IPS DF 6.9 (cell line): ENCODE measurements around the gene IPP.

Experiments
- DNase-seq: peaks from one replicate; pipeline ENCODE4 v3.0.0-alpha.2; 2013; ENCODE audit warnings: low read depth, low spot score
- H3K27ac ChIP-seq: one replicate; pipeline ENCODE4 v1.5.1; 2013; ENCODE audit warnings: low read length, control low read depth
- H3K27me3 ChIP-seq: 2 replicates; pipeline ENCODE4 v1.6.1; 2013; ENCODE audit warnings: mild to moderate bottlenecking, low read length; ENCODE audit not compliant: control insufficient read depth, insufficient read depth
- H3K36me3 ChIP-seq: 2 replicates; pipeline ENCODE4 v1.6.1; 2013; ENCODE audit warnings: low read length; ENCODE audit not compliant: control insufficient read depth, insufficient read depth
- H3K4me1 ChIP-seq: 2 replicates; pipeline ENCODE4 v1.6.1; 2013; ENCODE audit warnings: low read length; ENCODE audit not compliant: control insufficient read depth, insufficient read depth
- H3K4me3 ChIP-seq: 2 replicates; pipeline ENCODE4 v1.5.1; 2013; ENCODE audit warnings: mild to moderate bottlenecking, low read length
- H3K9me3 ChIP-seq: 2 replicates; pipeline ENCODE4 v1.6.1; 2013; ENCODE audit warnings: low read length, inconsistent platforms; ENCODE audit not compliant: control insufficient read depth, insufficient read depth
- WGBS: extraction: QIAGEN DNeasy Blood & Tissue Kit; methylation state at CpG from one replicate; pipeline ENCODE4 v1.1.7; 2013; ENCODE audit warnings: mixed read lengths, missing lambda C conversion rate; ENCODE audit not compliant: insufficient read length, insufficient coverage; 5-methylcytosine and 5-hydroxymethylcytosine counted together

The IPP gene

GRCh38 chr1:45750298-45751038, at the start of gene IPP:
Gene IPP, minus strand, starts transcription at chr1:45750653. Its CDS starts 4,242 bp downstream, at chr1:45746411.
- Histone ChIP-seq H3K27ac (no peak within 1 kb of the TSS), H3K4me1 (no peaks in the 10 kb centered on the region), H3K9me3 (0 out of 2 replicates have a peak, but pooled peaks cover 1% of the 10 kb centered on the region), H3K36me3 (no peaks in the 10 kb centered on the region), H3K27me3 (no peaks in the 10 kb centered on the region), H3K4me3 (peak within 1 kb of the TSS; percentile 42; the same call in 1 of the 2 replicates)
- DNase-seq, result peak; percentile 78
- WGBS, result no CpG with 5 or more reads among the region's 58 CpGs

- Histone ChIP-seq H3K9me3 (no peaks in the 10 kb centered on the region), H3K4me1 (no peaks in the 10 kb centered on the region), H3K36me3 (no peaks in the 10 kb centered on the region), H3K27ac (no peak overlapping the region), H3K27me3 (no peaks in the 10 kb centered on the region), H3K4me3 (no peak overlapping the region)
- DNase-seq, result no peak
- WGBS, result no CpG with 5 or more reads among the region's 9 CpGs
Measured at GRCh38 chr1:45796946-45797345, 46.5 kb upstream of the IPP start.

- no peaks in the 10 kb centered on the region for H3K9me3 ChIP-seq
- no peak overlapping the region for H3K27ac ChIP-seq
- no peaks in the 10 kb centered on the region for H3K36me3 ChIP-seq
- H3K4me1 ChIP-seq, result no peaks in the 10 kb centered on the region
- WGBS, result no CpG with 5 or more reads among the region's 2 CpGs
- DNase-seq, result no peak
- no peaks in the 10 kb centered on the region for H3K27me3 ChIP-seq
- H3K4me3 ChIP-seq, result no peak overlapping the region
Measured at GRCh38 chr1:45796381-45796780, 45.9 kb upstream of the IPP start.

- H3K9me3 ChIP-seq, result no peaks in the 10 kb centered on the region
- DNase-seq, result no peak
Measured at GRCh38 chr1:45793942-45794604, 43.6 kb upstream of the IPP start.

GRCh38 chr1:45792744-45793143, 42.3 kb upstream of the IPP start:
- H3K9me3 ChIP-seq, result no peaks in the 10 kb centered on the region
- no peaks in the 10 kb centered on the region for H3K27me3 ChIP-seq
- WGBS, result no CpG with 5 or more reads among the region's 4 CpGs
- no peak overlapping the region for H3K27ac ChIP-seq
- no peaks in the 10 kb centered on the region for H3K36me3 ChIP-seq
- no peak for DNase-seq
- H3K4me3 ChIP-seq, result no peak overlapping the region
- no peaks in the 10 kb centered on the region for H3K4me1 ChIP-seq

More at GRCh38 chr1:45793942-45794604, 43.6 kb upstream of the IPP start:
- H3K27me3 ChIP-seq, result no peaks in the 10 kb centered on the region
- H3K27ac ChIP-seq, result no peak overlapping the region
- H3K4me1 ChIP-seq, result no peaks in the 10 kb centered on the region
- no CpG with 5 or more reads among the region's 7 CpGs for WGBS
- no peaks in the 10 kb centered on the region for H3K36me3 ChIP-seq
- H3K4me3 ChIP-seq, result no peak overlapping the region

GRCh38 chr1:45789601-45790000, 39.1 kb upstream of the IPP start:
- Histone ChIP-seq H3K4me3 (no peak overlapping the region), H3K36me3 (no peaks in the 10 kb centered on the region), H3K4me1 (no peaks in the 10 kb centered on the region), H3K27ac (no peak overlapping the region), H3K9me3 (no peaks in the 10 kb centered on the region), H3K27me3 (no peaks in the 10 kb centered on the region)
- no peak for DNase-seq
- no CpG with 5 or more reads among the region's 2 CpGs for WGBS

GRCh38 chr1:45787905-45788304, 37.5 kb upstream of the IPP start:
- Histone ChIP-seq H3K36me3 (no peaks in the 10 kb centered on the region), H3K9me3 (no peaks in the 10 kb centered on the region), H3K4me1 (no peaks in the 10 kb centered on the region), H3K27me3 (no peaks in the 10 kb centered on the region), H3K27ac (no peak overlapping the region), H3K4me3 (no peak overlapping the region)
- DNase-seq, result no peak
- WGBS, result no CpG with 5 or more reads among the region's 4 CpGs

GRCh38 chr1:45785583-45785982, 35.1 kb upstream of the IPP start:
- H3K4me3 ChIP-seq, result no peak overlapping the region
- no CpG with 5 or more reads among the region's 4 CpGs for WGBS
- no peaks in the 10 kb centered on the region for H3K36me3 ChIP-seq
- no peaks in the 10 kb centered on the region for H3K9me3 ChIP-seq
- DNase-seq, result no peak
- no peaks in the 10 kb centered on the region for H3K4me1 ChIP-seq
- H3K27me3 ChIP-seq, result no peaks in the 10 kb centered on the region
- H3K27ac ChIP-seq, result no peak overlapping the region

GRCh38 chr1:45775794-45776193, 25.3 kb upstream of the IPP start:
- H3K36me3 ChIP-seq, result no peaks in the 10 kb centered on the region
- no peaks in the 10 kb centered on the region for H3K9me3 ChIP-seq
- no peaks in the 10 kb centered on the region for H3K27me3 ChIP-seq
- H3K4me3 ChIP-seq, result no peak overlapping the region
- DNase-seq, result no peak
- no peaks in the 10 kb centered on the region for H3K4me1 ChIP-seq
- H3K27ac ChIP-seq, result no peak overlapping the region
- no CpG with 5 or more reads among the region's 3 CpGs for WGBS

GRCh38 chr1:45772971-45773370, 22.5 kb upstream of the IPP start:
- Histone ChIP-seq H3K9me3 (no peaks in the 10 kb centered on the region), H3K27ac (no peak overlapping the region), H3K36me3 (no peaks in the 10 kb centered on the region), H3K4me1 (no peaks in the 10 kb centered on the region), H3K4me3 (no peak overlapping the region), H3K27me3 (no peaks in the 10 kb centered on the region)
- no CpG with 5 or more reads among the region's 3 CpGs for WGBS
- DNase-seq, result no peak
